Measurements from ENCODE around the gene MRAS. TPM values are rescaled to one million over a fixed set of nuclear protein-coding genes. Genes with fewer than 3 reads are reported as not detected.

Gene MRAS
- polyA plus RNA-seq, 1 experiment: 58.3 TPM

DNA sequence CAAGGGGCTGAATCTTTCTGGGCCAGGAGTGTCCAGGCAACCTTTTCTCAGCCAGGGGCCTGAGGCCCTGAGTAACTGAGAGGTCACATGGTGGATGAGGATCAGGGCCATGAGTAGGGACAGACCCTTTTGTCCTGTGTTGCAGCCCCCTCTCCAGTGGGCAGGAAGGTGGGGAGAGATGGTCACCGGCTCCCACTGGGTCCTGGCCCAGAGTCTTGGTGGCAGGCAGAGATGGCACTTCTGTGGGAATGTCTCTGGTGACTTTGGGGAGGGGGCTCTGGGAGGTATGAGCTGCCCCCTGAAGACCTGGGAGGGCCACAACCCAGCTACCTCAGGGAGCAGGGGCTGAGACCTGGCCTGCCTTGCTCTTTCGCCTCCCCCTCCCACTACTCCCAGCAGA, 92.9 kb downstream of the MRAS start:
- DNase-seq (ENCODE audit: low read depth, low spot score): no peak
- ChIA-PET POLR2A (no interaction called here), CTCF (interaction anchor here (0.5 to 3.1 kb wide), 5 partner anchors 10 to 482 kb away, joined by 3 to 19 read pairs (median 4); no protein-coding TSS in a partner anchor)
- peaks cover 30% of the 10 kb centered on the region for H3K27me3 ChIP-seq (ENCODE audit: control insufficient read depth, insufficient read depth, low read length)
- H3K9me3 ChIP-seq (ENCODE audit: control insufficient read depth, insufficient read depth, low read length): peaks cover 3% of the 10 kb centered on the region; the same call in 1 of the 2 replicates
- TF ChIP-seq, protein P1, sequence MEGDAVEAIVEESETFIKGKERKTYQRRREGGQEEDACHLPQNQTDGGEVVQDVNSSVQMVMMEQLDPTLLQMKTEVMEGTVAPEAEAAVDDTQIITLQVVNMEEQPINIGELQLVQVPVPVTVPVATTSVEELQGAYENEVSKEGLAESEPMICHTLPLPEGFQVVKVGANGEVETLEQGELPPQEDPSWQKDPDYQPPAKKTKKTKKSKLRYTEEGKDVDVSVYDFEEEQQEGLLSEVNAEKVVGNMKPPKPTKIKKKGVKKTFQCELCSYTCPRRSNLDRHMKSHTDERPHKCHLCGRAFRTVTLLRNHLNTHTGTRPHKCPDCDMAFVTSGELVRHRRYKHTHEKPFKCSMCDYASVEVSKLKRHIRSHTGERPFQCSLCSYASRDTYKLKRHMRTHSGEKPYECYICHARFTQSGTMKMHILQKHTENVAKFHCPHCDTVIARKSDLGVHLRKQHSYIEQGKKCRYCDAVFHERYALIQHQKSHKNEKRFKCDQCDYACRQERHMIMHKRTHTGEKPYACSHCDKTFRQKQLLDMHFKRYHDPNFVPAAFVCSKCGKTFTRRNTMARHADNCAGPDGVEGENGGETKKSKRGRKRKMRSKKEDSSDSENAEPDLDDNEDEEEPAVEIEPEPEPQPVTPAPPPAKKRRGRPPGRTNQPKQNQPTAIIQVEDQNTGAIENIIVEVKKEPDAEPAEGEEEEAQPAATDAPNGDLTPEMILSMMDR (IDR thresholded peaks at IDR 0.05; ENCODE audit: low read depth, low read length): no peak
- H3K27ac ChIP-seq (ENCODE audit: low read depth, low read length): no peak overlapping the region
- no peak overlapping the region for H3K4me3 ChIP-seq (ENCODE audit: low read depth, low read length)

DNA sequence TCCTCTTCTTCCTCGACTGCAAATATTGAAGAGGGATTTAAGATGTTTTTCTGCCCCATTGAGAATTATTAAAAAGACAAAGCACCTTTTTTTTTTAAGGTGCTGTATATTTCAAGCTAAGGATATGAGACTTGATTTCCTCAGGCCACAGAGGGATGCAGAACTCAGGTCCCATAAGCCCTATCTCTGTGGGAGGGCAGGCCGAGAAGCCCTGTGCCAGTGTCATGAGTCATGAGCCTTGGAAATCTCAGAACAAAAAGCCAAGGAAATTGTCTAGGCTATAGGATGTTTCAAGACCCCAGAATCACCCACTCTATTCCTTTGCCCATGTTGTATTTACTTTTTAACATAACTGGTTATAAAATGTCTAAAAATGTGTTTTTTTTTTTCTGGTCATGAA, 93.4 kb downstream of the MRAS start:
- no peak overlapping the region for H3K4me3 ChIP-seq (ENCODE audit: low read depth, low read length)
- no peak overlapping the region for H3K27ac ChIP-seq (ENCODE audit: low read depth, low read length)

DNA sequence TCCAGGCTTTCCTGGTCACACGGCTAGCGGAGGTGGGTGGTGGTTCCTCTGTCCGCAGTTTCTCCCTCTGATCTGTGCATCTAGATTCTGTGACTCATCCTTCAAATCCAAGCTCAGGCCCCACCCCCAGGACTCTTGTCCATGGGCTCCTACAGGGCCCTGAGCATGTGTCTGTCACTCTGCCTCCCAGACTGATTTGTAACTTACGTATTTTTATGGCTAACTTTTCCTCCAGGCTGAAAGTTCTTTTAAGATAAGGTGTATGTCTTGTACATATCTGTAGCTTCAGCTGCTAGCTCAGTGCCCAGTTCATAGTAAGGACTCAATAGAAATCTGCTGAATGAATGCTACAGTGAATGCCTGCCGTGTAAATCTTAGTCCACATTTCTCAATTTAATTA, 94.1 kb downstream of the MRAS start:
- DNase-seq (ENCODE audit: low read depth, low spot score): no peak
- Histone ChIP-seq H3K27me3 (ENCODE audit: control insufficient read depth, insufficient read depth, low read length) (peaks cover 19% of the 10 kb centered on the region), H3K4me3 (ENCODE audit: low read depth, low read length) (no peak overlapping the region), H3K9me3 (ENCODE audit: control insufficient read depth, insufficient read depth, low read length) (no peaks in the 10 kb centered on the region), H3K27ac (ENCODE audit: low read depth, low read length) (no peak overlapping the region)
- CTCF ChIA-PET: interaction anchor here (1.0 kb wide), 1 partner anchor 473 kb away, joined by 3 read pairs; no protein-coding TSS in a partner anchor
- TF ChIP-seq, protein P1 (IDR thresholded peaks at IDR 0.05; ENCODE audit: low read depth, low read length): no peak
- POLR2A ChIA-PET: no interaction called here

More for the DNA sequence above, 93.4 kb downstream of the MRAS start:
- peaks cover 26% of the 10 kb centered on the region for H3K27me3 ChIP-seq (ENCODE audit: control insufficient read depth, insufficient read depth, low read length)
- POLR2A ChIA-PET: no interaction called here
- TF ChIP-seq, protein P1 (IDR thresholded peaks at IDR 0.05; ENCODE audit: low read depth, low read length): no peak
- peaks cover 3% of the 10 kb centered on the region; the same call in 1 of the 2 replicates for H3K9me3 ChIP-seq (ENCODE audit: control insufficient read depth, insufficient read depth, low read length)
- CTCF ChIA-PET: interaction anchor here (0.5 to 3.1 kb wide), 7 partner anchors 11 to 482 kb away, joined by 3 to 19 read pairs (median 4); no protein-coding TSS in a partner anchor
- DNase-seq (ENCODE audit: low read depth, low spot score): no peak

DNA sequence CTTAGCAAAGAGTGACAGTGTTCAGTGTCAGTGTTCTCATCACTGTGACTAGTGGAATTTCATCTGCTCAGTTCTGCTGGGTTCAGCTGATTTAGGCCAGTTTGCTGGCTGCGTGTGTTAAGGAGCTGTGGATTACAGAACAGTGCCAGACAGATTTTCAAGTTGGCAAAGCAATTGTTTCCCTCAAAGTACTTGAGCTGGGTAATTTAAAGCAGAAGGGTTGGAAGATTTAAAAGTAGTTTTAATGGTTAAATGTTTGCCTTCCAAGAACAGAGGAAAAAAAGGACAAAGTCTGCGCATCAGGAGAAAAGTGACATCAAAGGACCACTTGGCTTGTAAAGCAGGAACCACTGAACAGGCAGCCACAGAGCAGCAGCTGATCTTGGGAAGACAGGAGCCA, 94.7 kb downstream of the MRAS start:
- Histone ChIP-seq H3K27ac (ENCODE audit: low read depth, low read length) (no peak overlapping the region), H3K4me3 (ENCODE audit: low read depth, low read length) (no peak overlapping the region), H3K9me3 (ENCODE audit: control insufficient read depth, insufficient read depth, low read length) (no peaks in the 10 kb centered on the region), H3K27me3 (ENCODE audit: control insufficient read depth, insufficient read depth, low read length) (peaks cover 13% of the 10 kb centered on the region)
- no peak for DNase-seq (ENCODE audit: low read depth, low spot score)
- TF ChIP-seq, protein P1 (IDR thresholded peaks at IDR 0.05; ENCODE audit: low read depth, low read length): no peak
- ChIA-PET CTCF (interaction anchor here (1.1 kb wide), 1 partner anchor 36 kb away, joined by 3 read pairs; no protein-coding TSS in a partner anchor), POLR2A (no interaction called here)

DNA sequence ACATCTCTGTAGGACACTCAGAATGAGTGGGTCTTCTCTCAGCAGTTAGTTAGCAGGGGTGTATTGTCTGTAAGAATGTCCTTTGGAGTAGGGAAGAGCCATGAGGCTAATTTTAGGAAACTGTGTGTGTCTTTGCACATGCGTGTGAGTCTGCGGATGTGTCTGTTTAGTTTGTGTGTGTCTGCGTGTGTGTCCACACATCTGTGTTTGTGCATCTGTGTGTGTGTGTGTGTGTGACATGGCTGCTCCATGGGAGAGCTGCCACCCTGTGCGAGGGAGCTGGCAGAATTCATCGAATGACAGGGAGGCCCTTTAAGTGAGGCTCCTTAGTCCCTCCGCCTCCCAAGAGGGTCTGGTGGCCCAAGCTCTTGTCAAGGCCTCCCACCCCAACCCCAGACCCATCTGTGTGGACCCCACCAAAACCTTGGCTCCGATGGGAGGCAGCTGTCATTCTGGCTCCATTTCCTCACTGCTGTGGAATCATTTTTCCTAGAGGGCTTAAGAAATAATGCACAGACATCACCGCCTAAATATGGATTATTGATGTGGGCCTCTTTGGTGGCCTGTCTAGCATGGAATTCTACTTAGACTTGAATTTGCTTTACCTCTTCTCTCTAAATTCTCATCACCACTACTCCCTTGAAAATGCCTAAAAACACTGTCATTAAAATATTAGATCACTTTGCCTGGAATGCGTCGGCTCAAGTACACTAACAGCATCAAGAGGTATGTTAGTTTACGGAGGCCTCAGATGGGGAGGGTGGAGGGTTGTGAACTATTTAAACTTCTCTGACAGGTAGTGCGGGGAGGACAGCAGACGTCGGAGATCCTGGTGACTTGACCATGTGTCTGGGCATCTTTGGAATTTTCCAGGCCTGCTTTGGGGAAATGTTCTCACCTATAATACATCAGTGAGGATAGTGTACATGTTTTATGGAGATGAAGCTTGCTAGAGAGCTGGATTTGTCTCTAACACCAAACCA, 95.4 kb downstream of the MRAS start:
- H3K27ac ChIP-seq (ENCODE audit: low read depth, low read length): no peak overlapping the region
- POLR2A ChIA-PET: no interaction called here
- H3K4me3 ChIP-seq (ENCODE audit: low read depth, low read length): no peak overlapping the region
- H3K27me3 ChIP-seq (ENCODE audit: control insufficient read depth, insufficient read depth, low read length): peaks cover 6% of the 10 kb centered on the region
- DNase-seq (ENCODE audit: low read depth, low spot score): no peak
- TF ChIP-seq, protein P1 (IDR thresholded peaks at IDR 0.05; ENCODE audit: low read depth, low read length): no peak
- H3K9me3 ChIP-seq (ENCODE audit: control insufficient read depth, insufficient read depth, low read length): no peaks in the 10 kb centered on the region
- CTCF ChIA-PET: interaction anchor here (1.1 kb wide), 1 partner anchor 36 kb away, joined by 3 read pairs; no protein-coding TSS in a partner anchor
